ENCODE results near the gene OSER1. TPM values are rescaled to one million over a fixed set of nuclear protein-coding genes. Genes with fewer than 3 reads are reported as not detected.

Gene OSER1
- 46.7 and 47.4 TPM in 2 replicates for total RNA-seq

DNA sequence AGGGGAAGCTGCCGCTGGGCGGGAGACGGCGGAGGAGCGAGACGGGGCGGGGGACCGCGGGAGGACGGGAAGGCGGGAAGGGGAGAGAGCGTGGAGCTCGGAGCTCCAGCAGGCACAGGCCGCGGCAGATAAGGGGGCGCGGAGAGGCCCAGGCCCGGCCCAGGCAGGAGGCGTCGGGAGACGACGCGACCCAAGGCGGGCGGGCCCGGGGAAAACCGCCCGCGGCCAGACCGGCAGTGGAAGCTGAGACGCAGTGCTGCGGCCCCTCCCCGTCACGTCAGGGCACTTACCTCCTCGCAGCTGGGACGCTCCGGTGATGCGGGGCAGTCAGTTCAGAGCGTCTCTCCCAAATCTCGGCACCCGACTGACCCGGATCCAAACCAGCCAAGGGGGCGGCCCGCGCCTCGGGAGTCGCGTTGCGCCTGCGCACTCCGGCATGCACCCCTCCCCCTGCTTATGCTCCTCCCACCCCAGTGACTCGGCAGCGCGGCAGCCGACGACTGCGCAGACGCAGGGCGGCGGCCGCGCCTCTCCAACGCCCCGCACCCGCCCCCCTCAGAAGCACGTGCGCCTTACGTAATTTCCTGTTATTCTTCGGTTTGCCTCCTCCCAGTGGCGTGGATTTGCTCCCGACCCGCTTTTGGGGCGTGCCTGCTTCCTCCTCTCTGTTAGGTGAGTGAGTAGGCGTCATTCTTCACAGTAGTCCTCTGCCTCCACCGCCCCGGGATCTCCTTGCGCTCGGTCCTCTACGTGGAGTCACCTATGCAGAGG, at the start of gene OSER1:
Gene OSER1 (minus strand): TSS at position 366 of the 771 bp plus-strand sequence. CDS start 3,814 bp downstream, outside the sequence.
- peaks cover 48% of the 10 kb centered on the region for H3K79me2 ChIP-seq (ENCODE audit: insufficient read depth, low read length)

DNA sequence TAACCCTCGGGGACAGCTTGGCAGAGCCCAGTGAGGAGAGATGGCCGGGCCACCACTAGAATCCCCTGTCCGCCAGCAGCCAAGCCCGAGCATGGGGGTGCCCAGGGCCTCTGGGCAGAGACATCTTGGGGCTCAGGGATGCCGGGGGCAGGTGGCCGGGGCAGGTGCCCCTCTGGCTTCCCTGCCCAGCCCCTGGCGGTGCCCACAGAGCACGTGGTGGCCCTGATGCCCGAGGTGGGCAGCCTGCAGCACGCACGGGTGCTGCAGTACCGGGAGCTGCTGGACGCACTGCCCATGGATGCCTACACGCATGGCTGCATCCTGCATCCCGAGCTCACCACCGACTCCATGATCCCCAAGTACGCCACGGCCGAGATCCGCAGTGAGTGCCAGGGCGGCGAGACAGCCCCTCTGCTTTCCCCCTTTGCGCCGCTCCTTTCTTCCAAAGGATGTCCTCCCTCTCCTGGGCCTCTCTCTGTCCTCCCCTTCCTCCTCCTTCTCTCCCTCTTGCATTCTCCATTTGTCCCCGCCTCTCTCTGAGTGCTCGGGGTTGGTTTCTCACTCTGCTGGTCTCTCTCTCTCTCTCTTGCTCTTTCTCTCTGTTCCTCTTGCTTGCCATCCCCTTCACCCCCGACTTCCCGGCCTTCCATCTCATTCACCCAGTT, 47.8 kb upstream of the OSER1 start:
- Histone ChIP-seq H3K79me2 (ENCODE audit: insufficient read depth, low read length) (no peaks in the 10 kb centered on the region), H3K9me3 (ENCODE audit: low read depth, low read length) (no peaks in the 10 kb centered on the region), H3K27me3 (ENCODE audit: insufficient read depth, low read length) (no peaks in the 10 kb centered on the region), H3K4me3 (ENCODE audit: insufficient read depth, low read length) (no peak overlapping the region), H2AFZ (ENCODE audit: low read length) (no peak overlapping the region), H3K4me2 (ENCODE audit: insufficient read depth, low read length) (no peak overlapping the region), H3K27ac (ENCODE audit: low read depth, low read length) (no peak overlapping the region), H3K36me3 (ENCODE audit: insufficient read depth, low read length) (no peaks in the 10 kb centered on the region), H4K20me1 (ENCODE audit: insufficient read depth, low read length) (peaks cover 2% of the 10 kb centered on the region), H3K4me1 (ENCODE audit: insufficient read depth, low read length) (no peaks in the 10 kb centered on the region)
- TF ChIP-seq, protein P1, sequence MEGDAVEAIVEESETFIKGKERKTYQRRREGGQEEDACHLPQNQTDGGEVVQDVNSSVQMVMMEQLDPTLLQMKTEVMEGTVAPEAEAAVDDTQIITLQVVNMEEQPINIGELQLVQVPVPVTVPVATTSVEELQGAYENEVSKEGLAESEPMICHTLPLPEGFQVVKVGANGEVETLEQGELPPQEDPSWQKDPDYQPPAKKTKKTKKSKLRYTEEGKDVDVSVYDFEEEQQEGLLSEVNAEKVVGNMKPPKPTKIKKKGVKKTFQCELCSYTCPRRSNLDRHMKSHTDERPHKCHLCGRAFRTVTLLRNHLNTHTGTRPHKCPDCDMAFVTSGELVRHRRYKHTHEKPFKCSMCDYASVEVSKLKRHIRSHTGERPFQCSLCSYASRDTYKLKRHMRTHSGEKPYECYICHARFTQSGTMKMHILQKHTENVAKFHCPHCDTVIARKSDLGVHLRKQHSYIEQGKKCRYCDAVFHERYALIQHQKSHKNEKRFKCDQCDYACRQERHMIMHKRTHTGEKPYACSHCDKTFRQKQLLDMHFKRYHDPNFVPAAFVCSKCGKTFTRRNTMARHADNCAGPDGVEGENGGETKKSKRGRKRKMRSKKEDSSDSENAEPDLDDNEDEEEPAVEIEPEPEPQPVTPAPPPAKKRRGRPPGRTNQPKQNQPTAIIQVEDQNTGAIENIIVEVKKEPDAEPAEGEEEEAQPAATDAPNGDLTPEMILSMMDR (IDR thresholded peaks at IDR 0.05; ENCODE audit: extremely low read depth, low read depth, low read length): no peak
- DNase-seq (ENCODE audit: insufficient read length, low spot score, missing footprints): no peak

More for the DNA sequence above, at the start of gene OSER1:
- Histone ChIP-seq H3K4me3 (ENCODE audit: insufficient read depth, low read length) (peak within 1 kb of the TSS; percentile 95), H3K27me3 (ENCODE audit: insufficient read depth, low read length) (no peaks in the 10 kb centered on the region), H2AFZ (ENCODE audit: low read length) (peak within 1 kb of the TSS; percentile 94), H3K4me1 (ENCODE audit: insufficient read depth, low read length) (peaks cover 31% of the 10 kb centered on the region), H4K20me1 (ENCODE audit: insufficient read depth, low read length) (peaks cover 25% of the 10 kb centered on the region), H3K27ac (ENCODE audit: low read depth, low read length) (peak within 1 kb of the TSS; percentile 94), H3K4me2 (ENCODE audit: insufficient read depth, low read length) (peak within 1 kb of the TSS; percentile 100), H3K36me3 (ENCODE audit: insufficient read depth, low read length) (peaks cover 8% of the 10 kb centered on the region), H3K9me3 (ENCODE audit: low read depth, low read length) (no peaks in the 10 kb centered on the region)
- TF ChIP-seq, protein P1 (IDR thresholded peaks at IDR 0.05; ENCODE audit: extremely low read depth, low read depth, low read length): no peak
- peak; percentile 95 for DNase-seq (ENCODE audit: insufficient read length, low spot score, missing footprints)

DNA sequence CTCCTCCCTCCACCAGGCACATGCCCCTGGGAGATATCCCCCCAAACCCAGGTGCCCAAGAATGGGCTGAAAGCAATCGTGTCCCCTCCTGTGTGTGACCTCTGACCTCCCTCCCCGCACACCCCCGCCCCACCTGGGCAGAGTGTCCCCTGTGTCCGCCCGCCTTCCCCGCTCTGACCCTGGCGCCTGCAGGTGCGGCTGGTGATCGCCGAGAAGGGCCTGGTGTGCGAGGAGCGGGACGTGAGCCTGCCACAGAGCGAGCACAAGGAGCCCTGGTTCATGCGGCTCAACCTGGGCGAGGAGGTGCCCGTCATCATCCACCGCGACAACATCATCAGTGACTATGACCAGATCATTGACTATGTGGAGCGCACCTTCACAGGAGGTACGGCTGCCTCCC, 46.4 kb upstream of the OSER1 start:
- Histone ChIP-seq H3K36me3 (ENCODE audit: insufficient read depth, low read length) (no peaks in the 10 kb centered on the region), H4K20me1 (ENCODE audit: insufficient read depth, low read length) (peaks cover 3% of the 10 kb centered on the region), H3K9me3 (ENCODE audit: low read depth, low read length) (no peaks in the 10 kb centered on the region), H2AFZ (ENCODE audit: low read length) (no peak overlapping the region), H3K79me2 (ENCODE audit: insufficient read depth, low read length) (no peaks in the 10 kb centered on the region), H3K4me2 (ENCODE audit: insufficient read depth, low read length) (no peak overlapping the region), H3K4me3 (ENCODE audit: insufficient read depth, low read length) (no peak overlapping the region), H3K27ac (ENCODE audit: low read depth, low read length) (no peak overlapping the region), H3K4me1 (ENCODE audit: insufficient read depth, low read length) (no peaks in the 10 kb centered on the region), H3K27me3 (ENCODE audit: insufficient read depth, low read length) (no peaks in the 10 kb centered on the region)
- DNase-seq (ENCODE audit: insufficient read length, low spot score, missing footprints): no peak
- TF ChIP-seq, protein P1 (IDR thresholded peaks at IDR 0.05; ENCODE audit: extremely low read depth, low read depth, low read length): no peak

DNA sequence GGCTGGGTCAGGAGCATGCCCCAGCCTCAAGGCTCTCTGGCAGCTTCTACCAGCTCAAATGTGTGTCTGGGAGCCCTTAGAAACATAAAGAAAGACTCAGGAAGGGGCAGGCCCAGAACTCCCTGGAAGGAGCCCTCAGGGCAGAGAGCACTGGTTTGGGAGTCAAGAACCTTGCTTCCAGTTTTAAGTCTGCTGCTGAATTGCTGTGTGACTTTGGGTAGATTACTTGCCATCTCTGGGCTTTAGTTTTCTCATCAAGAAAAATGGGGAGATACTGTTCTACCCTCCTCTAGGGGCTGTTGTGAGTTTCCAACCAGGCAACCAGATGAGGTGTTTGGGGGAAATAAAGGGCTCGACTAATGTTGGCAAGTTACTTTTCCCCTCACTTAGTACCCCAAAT, 45.4 kb upstream of the OSER1 start:
- H3K9me3 ChIP-seq (ENCODE audit: low read depth, low read length): no peaks in the 10 kb centered on the region
- TF ChIP-seq, protein P1 (IDR thresholded peaks at IDR 0.05; ENCODE audit: extremely low read depth, low read depth, low read length): no peak

More for the DNA sequence above, 45.4 kb upstream of the OSER1 start:
- Histone ChIP-seq H3K4me3 (ENCODE audit: insufficient read depth, low read length) (no peak overlapping the region), H2AFZ (ENCODE audit: low read length) (no peak overlapping the region), H3K36me3 (ENCODE audit: insufficient read depth, low read length) (no peaks in the 10 kb centered on the region), H3K79me2 (ENCODE audit: insufficient read depth, low read length) (no peaks in the 10 kb centered on the region), H4K20me1 (ENCODE audit: insufficient read depth, low read length) (peaks cover 3% of the 10 kb centered on the region), H3K4me1 (ENCODE audit: insufficient read depth, low read length) (no peaks in the 10 kb centered on the region), H3K4me2 (ENCODE audit: insufficient read depth, low read length) (no peak overlapping the region), H3K27me3 (ENCODE audit: insufficient read depth, low read length) (no peaks in the 10 kb centered on the region), H3K27ac (ENCODE audit: low read depth, low read length) (no peak overlapping the region)
- no peak for DNase-seq (ENCODE audit: insufficient read length, low spot score, missing footprints)

Measured in osteoblast (primary cell).